Measurements from ENCODE around the gene KCNQ5. TPM values are rescaled to one million over a fixed set of nuclear protein-coding genes. Genes with fewer than 3 reads are reported as not detected.

KCNQ5 gene
- total RNA-seq, 1 experiment from 2014 or later: 0.07 TPM

DNA sequence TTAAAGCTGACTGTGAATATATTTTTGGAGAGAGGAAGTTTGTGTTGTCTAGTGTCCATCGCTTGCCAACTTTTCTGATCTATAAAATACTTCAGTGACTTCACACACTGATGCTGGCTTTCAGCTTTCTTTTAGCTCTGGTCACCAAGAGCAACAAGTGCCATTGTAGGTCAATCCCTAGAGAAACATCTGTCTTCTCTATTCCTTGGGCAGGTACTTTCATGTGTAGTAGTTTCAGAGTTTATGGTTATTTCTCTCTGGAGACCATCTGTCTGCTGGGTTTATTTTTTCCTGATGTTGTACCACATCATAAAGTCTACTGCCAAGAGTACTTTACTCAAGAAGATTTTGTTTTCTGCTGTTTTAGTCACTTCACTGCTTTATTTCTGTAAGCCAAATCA is 353.5 kb downstream of the KCNQ5 start:
- no peak overlapping the region for H3K4me3 Mint-ChIP-seq
- Histone ChIP-seq H3K56ac (ENCODE audit: insufficient read length, low read depth, low read length) (no peak overlapping the region), H4K8ac (replicated peaks; ENCODE audit: insufficient read length, low read depth, low read length) (no peak overlapping the region), H3T11ph (ENCODE audit: low read length) (no peak overlapping the region), H3K9ac (ENCODE audit: extremely low read depth, insufficient read length, low read length) (no peak overlapping the region), H2BK5ac (ENCODE audit: insufficient read length, low read length) (no peak overlapping the region), H2BK120ac (ENCODE audit: low read depth, low read length, poor library complexity, severe bottlenecking) (no peak overlapping the region), H2BK12ac (ENCODE audit: insufficient read length, low read depth, low read length) (no peak overlapping the region), H3K4ac (ENCODE audit: low read depth, low read length) (no peak overlapping the region), H3K27me3 (ENCODE audit: insufficient read depth, low read length) (no peaks in the 10 kb centered on the region), H2AFZ (ENCODE audit: low read length) (no peak overlapping the region), H2BK15ac (ENCODE audit: low read depth, low read length) (no peak overlapping the region), H3K18ac (ENCODE audit: insufficient read length, low read depth, low read length) (no peak overlapping the region), H3K14ac (ENCODE audit: insufficient read depth, low read length) (no peak overlapping the region), H2BK20ac (ENCODE audit: low read depth, low read length, poor library complexity, severe bottlenecking) (no peak overlapping the region), H4K20me1 (ENCODE audit: control insufficient read depth, insufficient read depth, insufficient read length) (no peaks in the 10 kb centered on the region), H4K91ac (ENCODE audit: insufficient read length, low read depth, low read length) (no peak overlapping the region), H4K5ac (ENCODE audit: insufficient read length, low read depth, low read length) (no peak overlapping the region), H3K4me1 (ENCODE audit: insufficient read depth, low read length) (peaks cover 8% of the 10 kb centered on the region; the same call in 1 of the 2 replicates), H3K23ac (ENCODE audit: insufficient read length, low read depth, low read length) (no peak overlapping the region), H3K9me3 (ENCODE audit: control insufficient read depth, low read depth, low read length) (no peaks in the 10 kb centered on the region), H3K23me2 (ENCODE audit: insufficient read length, low read depth, low read length, poor library complexity, severe bottlenecking) (no peaks in the 10 kb centered on the region), H2AK5ac (ENCODE audit: insufficient read length, low read length) (no peak overlapping the region), H3K27ac (ENCODE audit: insufficient read length, low read depth, low read length) (no peak overlapping the region), H3K79me2 (ENCODE audit: insufficient read depth, low read length) (no peaks in the 10 kb centered on the region), H3K79me1 (ENCODE audit: insufficient read depth, low read depth, low read length, poor library complexity, severe bottlenecking) (no peaks in the 10 kb centered on the region), H3K4me2 (ENCODE audit: insufficient read depth, insufficient read length, low read length) (no peak overlapping the region)
- WGBS (ENCODE audit: extremely low coverage, insufficient read length, low lambda C conversion rate): no CpG with 5 or more reads among the region's 1 CpG
- no peak for DNase-seq
- peaks cover 8 to 10% of the 10 kb centered on the region in 2 experiments for H3K4me1 Mint-ChIP-seq
- TF ChIP-seq, protein P1, sequence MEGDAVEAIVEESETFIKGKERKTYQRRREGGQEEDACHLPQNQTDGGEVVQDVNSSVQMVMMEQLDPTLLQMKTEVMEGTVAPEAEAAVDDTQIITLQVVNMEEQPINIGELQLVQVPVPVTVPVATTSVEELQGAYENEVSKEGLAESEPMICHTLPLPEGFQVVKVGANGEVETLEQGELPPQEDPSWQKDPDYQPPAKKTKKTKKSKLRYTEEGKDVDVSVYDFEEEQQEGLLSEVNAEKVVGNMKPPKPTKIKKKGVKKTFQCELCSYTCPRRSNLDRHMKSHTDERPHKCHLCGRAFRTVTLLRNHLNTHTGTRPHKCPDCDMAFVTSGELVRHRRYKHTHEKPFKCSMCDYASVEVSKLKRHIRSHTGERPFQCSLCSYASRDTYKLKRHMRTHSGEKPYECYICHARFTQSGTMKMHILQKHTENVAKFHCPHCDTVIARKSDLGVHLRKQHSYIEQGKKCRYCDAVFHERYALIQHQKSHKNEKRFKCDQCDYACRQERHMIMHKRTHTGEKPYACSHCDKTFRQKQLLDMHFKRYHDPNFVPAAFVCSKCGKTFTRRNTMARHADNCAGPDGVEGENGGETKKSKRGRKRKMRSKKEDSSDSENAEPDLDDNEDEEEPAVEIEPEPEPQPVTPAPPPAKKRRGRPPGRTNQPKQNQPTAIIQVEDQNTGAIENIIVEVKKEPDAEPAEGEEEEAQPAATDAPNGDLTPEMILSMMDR (conservative IDR thresholded peaks at IDR 0.05): no peak
- H3K36me3 Mint-ChIP-seq (ENCODE audit: insufficient read depth in 1 of 3, low read depth in 3 of 3): peaks cover 0 to 4% (median 0%) of the 10 kb centered on the region in 3 experiments; a peak in 2 of 7 replicates
- H3K27me3 Mint-ChIP-seq (ENCODE audit: low read depth): no peaks in the 10 kb centered on the region
- peaks cover 1 to 8% of the 10 kb centered on the region in 2 experiments; a peak in 4 of 5 replicates for H3K9me3 Mint-ChIP-seq
- H3K27ac Mint-ChIP-seq: no peak overlapping the region

Data from H9 (cell line).